Stimulated activated CD8-positive, alpha-beta memory T cell treated with anti-CD3 and anti-CD28 coated beads, Interleukin-7, amount 100 ng/mL, for 48 hours (primary cell): ENCODE results near the gene SYCP2.

ENCODE experiments used
- DNase-seq, 2 donors: peaks; one replicate each; pipeline ENCODE4 v3.0.0-alpha.2; 2020; ENCODE audit warnings: low read depth in 1 of 2; ENCODE audit errors: extremely low read depth in 1 of 2

The SYCP2 gene

DNA sequence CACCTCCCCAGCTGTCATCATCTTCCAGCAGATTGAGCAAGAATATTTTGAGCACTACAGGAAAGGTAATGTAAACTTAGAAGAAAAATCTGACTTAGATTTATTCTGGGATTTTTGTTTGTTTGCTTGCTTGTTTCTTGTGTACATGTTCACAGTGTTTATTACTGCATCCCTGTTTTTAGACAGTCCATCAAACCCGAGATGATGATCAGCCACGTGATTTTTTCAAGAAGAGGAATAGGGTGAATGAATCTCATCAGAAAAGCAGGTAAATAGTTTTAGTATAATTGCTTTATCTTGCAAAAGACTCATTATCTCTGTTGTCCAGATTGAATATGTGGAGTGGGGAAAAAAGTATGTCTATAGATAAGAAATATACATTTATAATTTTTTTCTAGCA lies 8.8 kb upstream of the SYCP2 start:
- DNase-seq, result no peak

DNA sequence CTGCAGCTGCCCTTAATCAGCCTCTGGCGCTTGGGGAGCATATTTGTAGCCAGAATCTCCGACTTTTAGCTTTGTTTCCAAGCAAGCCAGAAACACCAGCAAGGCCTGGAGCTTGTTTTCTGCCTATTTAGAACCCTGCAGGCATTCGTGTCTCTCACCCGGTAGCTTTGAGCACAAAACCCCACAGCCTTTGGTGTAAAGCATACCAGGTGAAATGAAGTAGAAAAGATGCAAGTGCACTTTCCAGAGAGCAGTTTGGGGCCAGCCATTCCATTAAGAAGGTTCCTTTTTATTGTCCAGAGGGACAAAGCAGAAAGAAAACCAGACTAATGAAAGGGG lies 7.5 kb upstream of the SYCP2 start:
- DNase-seq, result no peak

DNA sequence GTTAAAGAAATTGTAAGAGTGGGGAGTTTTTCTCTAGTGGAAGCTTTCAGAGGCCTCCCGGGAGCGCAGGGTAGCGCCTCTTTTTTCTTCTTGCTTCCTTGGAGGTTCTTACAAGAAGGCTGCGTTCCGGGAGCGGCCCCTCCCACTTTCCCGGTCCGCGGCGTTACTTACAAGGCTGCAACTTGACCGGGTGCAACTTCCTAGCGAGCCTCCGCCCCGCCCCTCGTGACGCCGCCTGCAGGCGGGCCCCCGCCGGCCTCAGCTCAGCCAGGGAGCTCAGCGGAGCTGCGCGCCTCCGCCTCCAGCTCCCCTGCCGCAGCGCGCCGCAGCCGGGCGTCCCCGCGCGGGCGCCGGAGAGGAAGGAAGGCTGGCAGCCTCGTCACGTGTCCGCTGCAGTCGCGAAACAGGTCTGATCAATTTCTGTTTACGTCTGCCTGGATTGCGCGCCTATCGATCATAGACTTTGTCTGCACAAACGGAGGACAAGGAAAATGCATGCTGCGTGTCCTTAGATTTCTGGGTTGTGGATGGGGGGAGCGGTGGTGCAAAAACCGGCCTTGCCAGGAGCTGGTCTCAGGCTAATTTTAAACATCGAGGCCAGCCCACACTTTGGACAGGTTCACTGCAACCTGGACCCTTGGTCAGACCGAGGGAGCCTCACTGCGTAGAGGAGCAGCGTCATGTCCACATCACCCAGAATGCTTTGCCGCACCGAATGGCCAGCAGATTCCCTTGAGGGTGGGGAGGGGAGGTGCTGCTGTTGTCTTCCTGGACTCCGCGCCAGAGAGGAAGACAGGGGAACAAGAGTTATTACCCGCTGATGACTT lies 6.9 kb upstream of the SYCP2 start, which contains the start of the genes FAM217B and PPP1R3D:
TSS of gene FAM217B (plus strand) at position 261 of the 827 bp plus-strand sequence. CDS start 3,555 bp downstream, outside the sequence.
TSS of gene PPP1R3D (minus strand) at position 177 of the 827 bp plus-strand sequence. CDS start 374 bp downstream, outside the sequence.
- DNase-seq, result peak; percentile 82 to 88

DNA sequence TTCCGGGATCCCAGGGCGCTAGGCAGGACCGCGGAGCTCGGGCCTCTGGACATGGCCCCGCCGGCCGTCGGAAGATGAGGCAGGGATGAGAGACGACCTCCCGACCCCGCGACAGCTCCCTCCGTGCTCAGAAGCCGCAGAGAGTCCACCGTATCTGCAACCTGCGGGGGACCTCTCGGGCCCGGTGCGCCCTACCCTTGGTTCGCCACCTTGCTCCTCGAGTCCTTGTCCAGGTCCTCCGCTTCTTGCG lies 6.4 kb upstream of the SYCP2 start:
- no peak for DNase-seq

DNA sequence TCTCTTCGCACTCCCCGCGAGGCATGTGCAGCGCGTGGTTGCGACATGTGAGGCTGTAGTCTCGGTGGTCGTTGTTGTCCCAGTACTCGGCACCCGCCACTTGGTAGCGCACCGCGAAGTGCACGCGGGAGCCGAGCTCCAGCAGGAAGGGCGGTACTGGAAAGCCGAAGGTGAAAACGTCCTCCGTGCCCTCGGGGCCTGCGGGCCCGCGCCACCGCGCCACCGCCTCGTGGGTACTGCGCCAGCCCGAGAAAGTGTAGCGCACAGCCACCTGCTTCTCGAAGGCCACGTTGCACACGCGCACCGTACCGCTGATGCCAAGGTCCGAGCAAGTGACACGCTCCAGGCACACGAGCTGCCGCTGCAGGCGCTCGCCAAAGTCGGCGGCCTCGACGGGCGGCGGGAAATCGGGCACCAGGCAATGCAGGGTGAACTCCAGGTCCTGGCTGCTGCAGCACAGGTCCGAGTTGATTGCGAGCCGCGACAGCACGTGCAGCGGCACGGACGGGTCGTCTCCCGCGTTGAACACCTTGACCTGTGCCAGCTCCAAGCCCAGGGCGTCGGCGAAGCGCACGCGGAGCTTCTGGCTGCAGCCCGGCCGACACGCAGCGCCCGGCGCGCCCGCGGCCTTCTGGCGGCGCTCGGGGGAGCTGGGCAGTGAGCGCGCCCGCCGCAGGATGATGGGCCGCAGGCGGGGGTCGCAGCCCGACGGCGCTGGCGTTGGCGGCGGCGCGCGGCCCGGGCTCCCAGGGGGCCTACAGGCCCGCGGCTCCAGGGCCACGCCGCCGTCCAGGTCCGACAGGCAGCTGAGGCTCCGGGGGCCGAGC lies 5.8 kb upstream of the SYCP2 start:
- no peak for DNase-seq

DNA sequence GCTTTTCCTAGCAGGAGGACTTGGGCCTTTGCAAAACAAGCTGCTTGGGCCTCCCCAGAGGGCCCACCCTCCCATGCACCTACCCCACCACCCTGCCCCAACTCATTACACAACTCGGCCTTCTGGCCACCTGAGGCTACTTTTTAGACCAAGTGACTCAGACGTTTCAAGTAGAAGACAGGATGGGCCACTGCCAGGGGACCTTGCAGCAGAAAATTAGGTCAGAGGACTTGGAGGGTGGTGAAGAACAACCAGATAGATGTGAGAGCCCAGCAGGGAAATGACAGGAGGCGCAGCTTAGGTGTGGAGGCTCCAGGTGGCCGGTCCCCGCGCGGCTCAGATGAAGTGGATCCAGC lies 5.2 kb upstream of the SYCP2 start:
- no peak for DNase-seq

DNA sequence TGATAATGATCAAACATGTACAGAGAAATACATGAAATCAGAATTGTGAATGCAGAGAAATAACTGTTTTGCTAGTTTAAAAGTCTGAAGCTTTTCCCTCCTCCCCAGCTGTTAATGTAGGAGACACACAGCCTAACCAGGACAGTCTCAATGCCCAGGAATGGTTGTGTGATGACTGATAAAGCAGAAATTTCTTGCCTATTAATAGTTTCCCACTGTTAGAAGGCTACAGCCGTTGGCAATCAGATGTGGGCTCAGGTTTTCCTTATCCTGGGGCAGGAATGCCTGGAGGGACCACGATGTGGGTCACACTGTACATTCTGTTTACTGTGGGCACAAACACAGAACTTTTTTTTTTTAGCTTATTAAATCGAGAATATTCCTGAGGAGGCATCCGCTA lies 4.8 kb upstream of the SYCP2 start:
- DNase-seq, result no peak

DNA sequence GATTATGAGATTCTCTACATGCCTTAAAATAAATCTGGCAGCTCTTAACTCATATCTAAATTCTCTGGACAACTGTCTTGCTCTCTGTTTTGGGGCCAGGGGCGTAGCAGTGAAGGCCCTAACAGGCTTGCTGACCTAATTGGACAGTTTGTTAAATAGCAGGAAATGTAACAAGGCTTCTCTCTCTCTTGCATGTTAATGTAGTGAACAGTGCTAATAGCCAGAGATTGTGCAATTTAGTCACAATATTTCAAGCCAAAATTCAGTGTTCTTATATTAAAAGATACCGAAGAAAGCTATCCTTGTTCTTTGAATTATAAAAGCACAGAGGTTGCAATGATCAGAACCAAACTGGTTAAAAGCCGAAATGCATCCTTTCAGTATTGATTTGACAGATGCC lies 3.7 kb upstream of the SYCP2 start:
- no peak for DNase-seq

DNA sequence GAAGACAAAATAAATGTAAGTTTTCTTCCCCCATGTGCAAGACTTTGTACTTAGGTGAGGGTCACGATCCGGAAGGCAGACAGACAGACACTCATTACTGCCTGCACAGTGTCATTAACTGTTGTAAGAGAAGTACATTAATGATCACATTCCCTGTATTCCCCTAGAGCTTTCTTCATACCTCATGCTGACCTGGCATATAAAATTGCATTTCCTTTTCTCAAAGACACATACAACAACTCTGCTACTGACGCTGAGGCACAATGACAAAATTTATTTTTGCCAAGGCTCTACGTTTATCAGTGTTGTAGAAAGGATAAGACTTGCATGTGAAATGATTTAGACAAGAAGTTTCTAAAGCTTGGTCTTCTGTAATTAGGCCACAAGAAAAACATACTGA lies 3.0 kb upstream of the SYCP2 start:
- DNase-seq, result no peak

DNA sequence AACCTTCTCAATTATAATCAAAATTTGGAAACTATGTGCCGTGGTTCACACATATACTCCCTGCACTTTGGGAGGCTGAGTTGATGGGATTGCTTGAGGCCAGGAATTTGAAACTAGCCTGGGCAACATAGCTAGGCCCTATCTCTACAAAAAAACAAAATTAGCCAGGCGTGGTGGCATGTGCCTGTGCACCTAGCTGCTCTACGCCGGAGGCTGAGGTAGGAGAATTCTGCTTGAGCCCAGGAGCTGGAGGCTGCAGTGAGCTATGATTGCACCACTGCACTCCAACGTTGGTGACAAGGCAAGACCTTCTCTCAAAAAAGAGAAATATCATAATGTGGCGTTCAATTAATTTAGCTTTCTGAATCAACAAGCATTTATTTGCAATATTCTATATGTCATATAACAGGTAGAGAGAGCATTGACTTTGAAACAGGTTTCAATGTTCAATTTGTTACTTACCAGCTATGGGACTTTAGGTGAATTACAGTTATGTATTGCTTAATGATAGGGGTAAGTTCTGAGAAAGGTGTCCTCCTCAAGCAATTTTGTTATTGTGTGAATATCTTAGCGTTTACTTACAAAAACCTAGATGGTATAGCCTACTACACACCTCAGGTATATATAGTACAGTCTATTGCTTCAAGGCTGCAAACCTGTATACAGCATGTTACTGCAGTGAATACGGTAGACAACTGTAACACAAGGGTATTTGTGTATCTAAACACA lies 2.2 kb upstream of the SYCP2 start:
- no peak for DNase-seq

DNA sequence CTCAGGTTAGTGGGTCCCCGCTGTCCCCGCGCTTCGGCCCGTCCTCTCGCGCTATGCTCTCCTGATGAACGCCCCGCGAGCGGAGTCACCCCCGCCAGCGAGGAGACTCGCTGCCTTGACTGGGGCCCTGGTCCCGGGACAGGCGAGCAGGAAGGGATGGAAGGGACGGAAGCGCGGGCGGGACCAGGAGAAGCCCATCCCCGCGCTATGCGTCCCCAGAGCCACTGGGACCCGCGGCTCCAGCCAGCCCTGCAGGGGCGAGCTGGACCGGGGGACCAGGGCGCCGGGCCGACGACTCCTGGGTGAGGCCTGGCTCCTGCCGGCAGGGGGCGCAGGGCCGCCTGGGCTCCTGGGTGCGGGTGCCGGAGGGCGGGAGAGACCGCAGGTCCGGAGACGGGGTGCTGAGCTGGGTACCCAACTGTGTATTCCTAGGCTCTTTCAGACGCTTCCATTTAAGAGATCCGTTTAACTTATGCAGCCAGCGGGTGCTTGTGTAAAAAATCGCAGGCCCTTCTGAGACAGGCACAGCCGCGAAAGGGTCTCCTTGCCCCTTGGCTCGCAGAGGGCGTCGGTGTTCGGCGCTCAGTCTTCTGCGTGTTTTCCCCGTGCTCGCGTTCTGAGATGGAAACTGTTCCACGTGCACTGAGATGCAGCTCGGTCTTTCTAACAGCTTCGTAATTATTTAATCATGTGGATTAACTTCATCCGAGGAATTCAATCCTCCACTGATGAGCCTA lies 580 bp upstream of the SYCP2 start:
- DNase-seq, result peak; percentile 55

DNA sequence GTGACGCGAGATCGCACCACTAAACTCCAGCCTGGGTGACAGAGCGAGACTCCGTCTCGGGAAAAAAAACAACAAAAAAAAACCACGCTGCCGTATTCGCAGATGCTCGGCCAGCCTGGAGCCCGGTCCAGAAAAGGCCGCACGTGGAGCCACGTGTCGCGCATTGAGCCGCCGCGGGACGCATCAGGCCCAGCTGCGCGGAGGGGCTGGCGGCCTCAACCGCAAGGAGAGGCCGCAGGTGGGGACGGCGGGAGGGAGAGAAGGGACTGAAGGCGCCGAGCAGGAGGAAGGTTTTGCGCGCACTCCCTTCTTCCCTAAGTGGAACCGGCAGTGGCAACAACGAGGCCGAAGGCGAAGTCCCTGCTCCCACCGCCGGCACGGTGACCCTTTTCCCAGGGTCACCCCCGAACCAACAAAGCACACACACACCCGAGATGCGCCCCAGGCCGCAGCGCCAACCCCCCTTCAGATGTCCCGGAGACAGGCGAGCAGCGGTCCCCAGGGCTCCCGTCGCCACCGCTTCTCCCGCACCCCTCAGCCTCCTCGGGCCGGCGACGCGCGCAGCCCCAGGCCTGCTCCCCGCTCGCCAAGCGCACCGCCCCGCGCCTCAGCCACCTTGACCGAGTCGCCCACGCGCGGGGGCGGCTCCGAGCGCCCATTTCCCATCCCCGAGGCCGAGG lies 681 bp downstream of the SYCP2 start:
- no peak for DNase-seq

DNA sequence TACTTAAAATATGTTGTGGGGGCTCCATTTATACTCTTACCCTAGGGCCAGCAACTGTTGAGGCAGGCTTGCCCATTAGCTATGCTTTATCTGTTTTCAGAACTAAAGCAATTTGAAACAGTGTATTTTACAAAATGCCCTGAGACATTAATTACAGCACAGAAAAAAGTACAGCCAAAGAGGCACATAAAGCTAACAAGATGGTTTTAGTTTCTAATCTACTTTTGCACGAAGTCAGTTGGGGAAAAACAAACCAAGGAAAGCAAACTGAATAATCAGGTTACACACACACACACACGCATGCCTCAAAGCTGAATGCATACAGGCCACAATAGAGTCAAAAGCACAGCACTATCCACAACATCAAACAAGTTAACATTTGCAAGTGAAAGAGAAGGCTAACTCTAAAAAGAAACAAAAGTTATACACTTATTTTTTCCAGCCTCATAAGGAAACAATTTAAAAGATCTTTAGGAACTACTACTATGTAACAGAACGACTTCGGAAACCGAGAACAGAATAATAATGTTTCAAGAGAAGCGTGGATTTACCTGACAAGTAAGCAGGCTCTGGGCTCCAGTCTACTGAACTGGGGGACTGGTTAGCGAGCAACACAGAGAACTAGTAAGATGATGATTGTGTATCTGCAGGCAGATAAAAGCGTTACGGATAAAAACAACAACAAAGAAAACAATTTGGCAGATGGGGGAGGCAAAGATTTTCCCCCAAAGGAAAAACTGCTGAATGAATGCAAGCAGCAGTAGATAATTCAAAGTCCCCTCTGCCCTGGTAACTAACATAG lies 1.7 kb downstream of the SYCP2 start:
- no peak for DNase-seq

DNA sequence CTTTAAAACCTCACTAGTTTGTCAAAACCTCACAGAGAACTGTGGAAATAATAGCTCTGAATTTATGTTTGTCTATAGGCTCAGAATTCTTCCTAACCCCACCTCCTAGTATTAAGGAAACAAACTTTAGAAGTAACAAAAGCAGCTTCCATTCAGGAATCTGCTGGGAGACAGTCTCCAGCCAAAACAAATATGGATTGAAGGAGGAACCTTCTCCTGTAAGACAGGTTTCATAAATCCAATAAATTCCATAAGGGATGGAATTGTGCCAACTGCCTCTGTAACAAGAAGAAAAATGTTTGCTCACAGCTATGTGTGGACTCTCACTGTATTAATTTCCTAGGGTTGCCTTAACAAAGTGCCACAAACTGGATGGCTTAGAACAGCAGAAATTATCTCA lies 7.5 kb downstream of the SYCP2 start:
- DNase-seq, result no peak

DNA sequence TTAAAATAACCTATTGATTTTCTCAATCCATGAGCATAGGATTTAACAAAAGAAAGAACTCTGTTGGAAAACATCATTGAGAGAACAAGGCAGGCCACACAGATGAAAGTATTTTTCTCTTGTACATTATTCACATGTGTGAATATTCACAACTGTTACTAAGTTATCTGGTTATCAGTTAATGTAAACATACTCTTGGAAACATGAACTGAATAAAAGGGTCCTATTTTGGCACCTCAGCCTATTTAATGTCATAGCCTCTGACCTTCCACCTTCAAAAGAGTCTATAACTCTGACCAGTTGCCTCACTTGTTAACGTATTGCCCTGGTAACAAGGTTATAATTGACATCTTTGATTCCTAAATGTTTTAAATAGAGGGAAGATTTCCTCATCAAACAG lies 8.1 kb downstream of the SYCP2 start:
- DNase-seq, result no peak

DNA sequence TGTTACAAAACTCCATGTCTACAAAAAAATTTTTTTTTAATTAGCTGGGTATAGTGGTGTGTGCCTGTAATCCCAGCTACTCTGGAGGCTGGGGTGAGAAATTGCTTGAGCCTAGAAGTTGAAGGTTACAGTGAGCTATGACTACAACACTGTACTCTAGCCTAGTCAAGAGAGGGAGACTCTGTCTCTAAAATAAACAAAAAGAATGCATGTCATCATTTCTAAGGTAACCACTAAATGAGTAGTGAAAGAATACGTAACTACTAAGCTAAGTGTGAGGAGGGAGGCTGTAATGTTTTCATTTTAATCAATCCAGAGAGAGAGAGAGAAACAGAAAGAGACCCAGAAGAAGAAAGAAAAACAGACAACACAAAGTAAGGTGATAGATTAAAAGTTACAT lies 9.9 kb downstream of the SYCP2 start:
- DNase-seq, result no peak

DNA sequence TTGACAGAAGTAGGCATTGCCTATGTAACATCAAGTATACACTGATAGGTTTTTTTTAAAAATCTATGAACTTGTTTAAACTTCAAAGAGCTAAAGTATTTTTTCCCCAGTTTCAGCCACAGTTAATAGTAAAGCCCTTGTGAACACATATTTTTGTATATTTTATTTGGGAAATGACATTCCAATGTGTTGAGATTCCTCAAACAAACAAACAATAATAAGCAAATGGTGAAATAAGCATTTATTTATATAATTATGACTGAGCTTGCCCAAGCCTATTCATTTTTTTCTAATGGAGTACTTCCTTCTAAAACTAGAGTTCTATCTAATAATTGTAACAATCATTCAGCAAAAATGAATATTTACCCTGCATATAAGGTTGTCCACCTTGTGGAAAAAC lies 12.5 kb downstream of the SYCP2 start:
- DNase-seq, result no peak

DNA sequence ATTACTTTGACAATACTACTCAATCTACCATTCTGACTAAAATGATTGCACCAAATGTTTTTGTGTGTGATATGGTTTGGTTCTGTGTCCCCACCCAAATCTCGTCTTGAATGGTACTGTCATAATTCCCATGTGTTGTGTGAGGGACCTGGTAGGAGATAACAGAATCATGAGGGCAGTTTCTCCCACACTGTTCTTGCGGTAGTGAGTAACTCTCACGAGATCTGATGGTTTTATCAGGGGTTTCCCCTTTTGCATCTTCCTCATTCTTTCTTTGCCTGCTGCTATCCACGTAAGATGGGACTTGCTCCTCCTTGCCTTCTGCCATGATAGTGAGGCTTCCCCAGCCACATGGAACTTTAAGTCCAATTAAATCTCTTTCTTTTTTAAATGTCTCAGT lies 20.8 kb downstream of the SYCP2 start:
- no peak for DNase-seq

DNA sequence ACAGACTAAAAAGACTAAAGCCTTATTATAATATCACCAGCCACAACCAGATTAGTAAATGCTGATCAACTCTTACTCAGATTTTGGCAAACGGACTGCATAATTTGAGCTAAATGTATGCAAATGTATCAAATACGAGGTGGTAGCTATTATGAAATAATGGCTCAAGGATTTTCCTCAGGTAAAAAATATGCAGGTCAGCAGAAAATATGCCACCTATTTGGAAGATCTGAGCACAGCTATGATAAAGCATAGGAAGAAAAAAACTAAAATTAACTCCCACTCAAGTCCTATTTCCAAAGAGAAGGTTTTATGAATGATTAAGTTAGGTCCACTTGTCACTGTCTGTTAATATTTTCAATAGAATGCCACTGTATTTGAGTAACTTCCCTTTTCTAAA lies 22.4 kb downstream of the SYCP2 start:
- DNase-seq, result no peak

DNA sequence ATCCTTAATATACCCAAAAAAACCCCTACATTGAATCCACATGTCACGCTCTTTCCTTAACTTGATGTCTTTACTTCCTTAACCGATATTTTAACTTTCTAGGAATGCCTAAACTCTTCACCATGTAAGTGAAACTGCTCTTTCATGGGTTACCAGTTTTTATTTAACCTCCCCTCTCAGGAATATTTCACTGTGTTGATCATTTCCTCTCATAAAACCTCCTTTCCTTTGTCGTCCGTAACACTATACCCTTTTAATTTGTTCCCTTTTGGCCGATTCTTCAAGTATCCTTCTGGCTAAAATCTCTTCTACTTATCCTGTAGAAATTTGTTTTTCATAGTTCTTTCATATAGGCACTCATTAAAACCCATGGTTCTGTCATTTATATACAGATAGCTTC lies 24.6 kb downstream of the SYCP2 start:
- DNase-seq, result no peak
